Measurements from ENCODE around the gene ABCC9.

The ABCC9 gene

DNA sequence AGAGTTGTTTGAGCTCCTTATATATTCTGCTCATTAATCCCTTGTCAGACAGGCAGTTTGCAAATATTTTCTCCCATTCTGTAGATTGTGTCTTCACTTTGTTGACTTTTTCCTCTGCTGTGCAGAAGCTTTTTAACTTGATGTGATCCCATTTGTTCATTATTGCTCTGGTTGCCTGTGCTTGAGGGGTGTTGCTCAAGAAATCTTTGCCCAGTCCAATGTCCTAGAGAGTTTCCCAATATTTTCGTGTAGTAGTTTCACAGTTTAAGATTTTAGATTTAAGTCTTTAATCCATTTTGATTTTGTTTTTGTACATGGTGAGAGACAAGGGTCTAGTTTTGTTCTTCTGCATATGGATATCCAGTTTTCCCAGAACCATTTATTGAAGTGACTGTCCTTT is 19.8 kb downstream of the ABCC9 start:
- CTCF ChIA-PET = no interaction called here
- DNase-seq (ENCODE audit: extremely low spot score) = no peak
- TF ChIP-seq FOXK2 (IDR thresholded peaks at IDR 0.05) (no peak), LEF1 (IDR thresholded peaks at IDR 0.05; ENCODE audit: borderline replicate concordance) (no peak), ZNF384 (IDR thresholded peaks at IDR 0.05) (no peak), L3MBTL2 (conservative IDR thresholded peaks at IDR 0.05) (no peak), ARNT (IDR thresholded peaks at IDR 0.05) (no peak), FOXA1 (IDR thresholded peaks at IDR 0.05) (no peak), CTBP1 (IDR thresholded peaks at IDR 0.05; ENCODE audit: borderline replicate concordance) (no peak), HDGF (IDR thresholded peaks at IDR 0.05; ENCODE audit: borderline replicate concordance) (no peak), NFRKB (IDR thresholded peaks at IDR 0.05) (no peak), TARDBP (IDR thresholded peaks at IDR 0.05) (no peak), SUZ12 (IDR thresholded peaks at IDR 0.05) (no peak), FOXM1 (IDR thresholded peaks at IDR 0.05; ENCODE audit: borderline replicate concordance) (no peak), PKNOX1 (IDR thresholded peaks at IDR 0.05) (no peak), BHLHE40 (IDR thresholded peaks at IDR 0.05; ENCODE audit: borderline replicate concordance) (no peak), ELF4 (IDR thresholded peaks at IDR 0.05) (no peak), SP1 (IDR thresholded peaks at IDR 0.05) (no peak)
- POLR2A ChIA-PET = no interaction called here

- no peak for DNase-seq (ENCODE audit: extremely low spot score)
- ChIA-PET POLR2A (no interaction called here), CTCF (interaction anchor here (0.6 kb wide), 1 partner anchor 143 kb away, joined by 3 read pairs; no protein-coding TSS in a partner anchor)
- TF ChIP-seq CTBP1 (IDR thresholded peaks at IDR 0.05; ENCODE audit: borderline replicate concordance) (no peak), FOXK2 (IDR thresholded peaks at IDR 0.05) (no peak), BHLHE40 (IDR thresholded peaks at IDR 0.05; ENCODE audit: borderline replicate concordance) (no peak), SP1 (IDR thresholded peaks at IDR 0.05) (no peak), FOXA1 (IDR thresholded peaks at IDR 0.05) (no peak), FOXM1 (IDR thresholded peaks at IDR 0.05; ENCODE audit: borderline replicate concordance) (no peak), PKNOX1 (IDR thresholded peaks at IDR 0.05) (no peak), NFRKB (IDR thresholded peaks at IDR 0.05) (no peak), TARDBP (IDR thresholded peaks at IDR 0.05) (no peak), ARNT (IDR thresholded peaks at IDR 0.05) (no peak), ZNF384 (IDR thresholded peaks at IDR 0.05) (no peak), L3MBTL2 (conservative IDR thresholded peaks at IDR 0.05) (no peak), LEF1 (IDR thresholded peaks at IDR 0.05; ENCODE audit: borderline replicate concordance) (no peak), ELF4 (IDR thresholded peaks at IDR 0.05) (no peak), HDGF (IDR thresholded peaks at IDR 0.05; ENCODE audit: borderline replicate concordance) (no peak), SUZ12 (IDR thresholded peaks at IDR 0.05) (no peak)
Observed at GRCh38 chr12:21918456-21918855, 22.8 kb downstream of the ABCC9 start.

DNA sequence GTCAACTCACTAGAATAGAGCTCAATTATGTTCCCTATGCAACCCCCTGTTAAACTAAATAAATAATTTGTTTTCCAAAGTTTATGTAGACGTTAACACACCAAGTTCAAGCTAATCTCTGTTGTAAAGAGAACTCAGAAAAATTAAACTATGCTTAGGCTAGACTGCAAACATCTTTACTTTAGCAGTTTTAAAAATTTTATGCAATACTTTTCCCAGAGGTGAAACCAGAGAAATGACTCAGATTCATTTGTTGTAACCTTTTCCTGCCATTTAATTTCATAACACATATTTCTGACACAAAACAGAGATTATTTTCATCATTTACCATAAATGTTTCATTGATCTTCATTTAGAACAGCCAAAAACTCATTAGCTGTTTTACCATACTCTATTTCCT is 27.4 kb downstream of the ABCC9 start:
- CTCF ChIA-PET = no interaction called here
- POLR2A ChIA-PET = no interaction called here
- TF ChIP-seq PKNOX1 (IDR thresholded peaks at IDR 0.05) (no peak), LEF1 (IDR thresholded peaks at IDR 0.05; ENCODE audit: borderline replicate concordance) (no peak), FOXA1 (IDR thresholded peaks at IDR 0.05) (no peak), ELF4 (IDR thresholded peaks at IDR 0.05) (no peak), FOXM1 (IDR thresholded peaks at IDR 0.05; ENCODE audit: borderline replicate concordance) (no peak), SUZ12 (IDR thresholded peaks at IDR 0.05) (no peak), ARNT (IDR thresholded peaks at IDR 0.05) (no peak)
- DNase-seq (ENCODE audit: extremely low spot score) = no peak

GRCh38 chr12:21912318-21912717 is 28.9 kb downstream of the ABCC9 start:
- CTCF ChIA-PET = no interaction called here
- POLR2A ChIA-PET = no interaction called here
- TF ChIP-seq SUZ12 (IDR thresholded peaks at IDR 0.05) (no peak), PKNOX1 (IDR thresholded peaks at IDR 0.05) (no peak), FOXK2 (IDR thresholded peaks at IDR 0.05) (no peak), ARNT (IDR thresholded peaks at IDR 0.05) (no peak), ELF4 (IDR thresholded peaks at IDR 0.05) (no peak), FOXM1 (IDR thresholded peaks at IDR 0.05; ENCODE audit: borderline replicate concordance) (no peak), TARDBP (IDR thresholded peaks at IDR 0.05) (no peak), CTBP1 (IDR thresholded peaks at IDR 0.05; ENCODE audit: borderline replicate concordance) (no peak), ZNF384 (IDR thresholded peaks at IDR 0.05) (no peak), LEF1 (IDR thresholded peaks at IDR 0.05; ENCODE audit: borderline replicate concordance) (no peak), BHLHE40 (IDR thresholded peaks at IDR 0.05; ENCODE audit: borderline replicate concordance) (no peak), SP1 (IDR thresholded peaks at IDR 0.05) (no peak), HDGF (IDR thresholded peaks at IDR 0.05; ENCODE audit: borderline replicate concordance) (no peak)
- no peak for DNase-seq (ENCODE audit: extremely low spot score)

- TF ChIP-seq ARNT (IDR thresholded peaks at IDR 0.05) (no peak), TARDBP (IDR thresholded peaks at IDR 0.05) (no peak), SP1 (IDR thresholded peaks at IDR 0.05) (no peak), L3MBTL2 (conservative IDR thresholded peaks at IDR 0.05) (no peak), HDGF (IDR thresholded peaks at IDR 0.05; ENCODE audit: borderline replicate concordance) (no peak), FOXM1 (IDR thresholded peaks at IDR 0.05; ENCODE audit: borderline replicate concordance) (no peak), CTBP1 (IDR thresholded peaks at IDR 0.05; ENCODE audit: borderline replicate concordance) (no peak), PKNOX1 (IDR thresholded peaks at IDR 0.05) (no peak), NFRKB (IDR thresholded peaks at IDR 0.05) (no peak), SUZ12 (IDR thresholded peaks at IDR 0.05) (no peak), LEF1 (IDR thresholded peaks at IDR 0.05; ENCODE audit: borderline replicate concordance) (no peak), FOXA1 (IDR thresholded peaks at IDR 0.05) (no peak), ELF4 (IDR thresholded peaks at IDR 0.05) (no peak), ZNF384 (IDR thresholded peaks at IDR 0.05) (no peak), FOXK2 (IDR thresholded peaks at IDR 0.05) (no peak), BHLHE40 (IDR thresholded peaks at IDR 0.05; ENCODE audit: borderline replicate concordance) (no peak)
Observed at GRCh38 chr12:21911832-21912231, 29.4 kb downstream of the ABCC9 start.

More at GRCh38 chr12:21911832-21912231, 29.4 kb downstream of the ABCC9 start:
- ChIA-PET POLR2A (no interaction called here), CTCF (no interaction called here)
- DNase-seq (ENCODE audit: extremely low spot score) = no peak

All from HEK293T (cell line).